ENCODE data around the gene LILRB2.
"Not testable (repeated sequence)": the region's sequence is repeated elsewhere in the genome, so short reads cannot be mapped to it uniquely, and the experiment has no call there.

Gene LILRB2

DNA sequence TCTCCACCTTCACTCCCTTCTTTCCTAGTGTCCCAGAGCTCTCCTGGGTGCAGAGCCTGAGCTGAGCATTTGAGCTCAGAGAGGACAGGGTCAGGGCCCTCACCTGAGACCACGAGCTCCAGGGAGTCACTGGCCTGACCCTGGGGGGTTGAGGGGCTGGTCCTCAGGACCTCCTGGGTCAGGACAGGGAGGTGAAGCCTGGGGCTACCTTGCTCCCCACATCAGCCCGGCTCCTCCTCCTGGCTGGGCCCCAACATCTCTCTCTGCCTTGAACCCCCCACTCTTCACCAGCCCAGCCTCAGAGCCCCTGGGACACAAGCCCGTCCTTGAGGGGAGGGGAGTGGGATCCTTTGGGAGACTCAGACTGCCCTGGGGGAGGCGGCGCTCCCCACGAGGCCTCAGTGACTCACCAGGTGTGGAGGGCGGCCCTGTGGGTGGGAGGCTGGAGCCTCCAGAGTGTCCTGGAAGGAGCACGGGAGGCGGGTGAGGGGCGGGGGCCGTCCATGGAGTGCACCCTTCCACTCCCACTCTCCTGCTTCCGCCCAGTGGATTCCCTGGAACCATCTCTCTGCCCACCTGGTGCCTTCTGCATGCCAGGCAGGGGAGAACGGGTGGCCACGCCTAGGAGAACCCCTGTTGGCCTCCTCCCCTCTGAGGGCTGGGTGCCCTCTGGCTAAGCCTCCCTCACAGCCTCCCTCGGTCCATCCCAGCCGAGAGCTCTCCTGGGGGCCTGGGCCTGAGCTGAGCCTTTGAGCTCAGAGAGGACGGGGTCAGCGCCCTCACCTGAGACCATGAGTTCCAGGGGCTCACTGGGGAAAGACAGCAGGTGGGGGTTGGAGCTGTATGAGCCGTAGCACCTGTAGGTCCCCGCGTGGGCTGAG is 41.2 kb downstream of the LILRB2 start:
- DNase-seq: not testable (repeated sequence)

DNA sequence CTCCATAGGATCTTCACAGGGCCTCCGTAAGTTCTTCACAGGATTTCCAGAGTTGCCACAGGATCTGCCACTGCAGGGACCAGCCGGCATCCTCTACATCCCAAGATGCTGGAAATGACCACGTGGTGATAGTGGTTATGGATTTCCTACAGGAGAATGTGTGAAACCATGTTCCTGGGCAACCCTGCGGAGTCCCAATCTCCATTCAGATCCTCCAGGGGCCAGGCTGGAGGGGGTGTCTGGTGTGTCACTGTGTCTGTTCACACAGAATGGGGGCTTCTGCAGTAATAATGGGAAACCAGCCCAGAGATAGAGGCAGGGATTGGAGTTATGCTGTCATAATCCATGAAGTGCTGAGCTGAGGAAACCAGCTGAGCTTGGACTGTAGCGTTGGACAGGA is 47.0 kb downstream of the LILRB2 start:
- no peak for DNase-seq

DNA sequence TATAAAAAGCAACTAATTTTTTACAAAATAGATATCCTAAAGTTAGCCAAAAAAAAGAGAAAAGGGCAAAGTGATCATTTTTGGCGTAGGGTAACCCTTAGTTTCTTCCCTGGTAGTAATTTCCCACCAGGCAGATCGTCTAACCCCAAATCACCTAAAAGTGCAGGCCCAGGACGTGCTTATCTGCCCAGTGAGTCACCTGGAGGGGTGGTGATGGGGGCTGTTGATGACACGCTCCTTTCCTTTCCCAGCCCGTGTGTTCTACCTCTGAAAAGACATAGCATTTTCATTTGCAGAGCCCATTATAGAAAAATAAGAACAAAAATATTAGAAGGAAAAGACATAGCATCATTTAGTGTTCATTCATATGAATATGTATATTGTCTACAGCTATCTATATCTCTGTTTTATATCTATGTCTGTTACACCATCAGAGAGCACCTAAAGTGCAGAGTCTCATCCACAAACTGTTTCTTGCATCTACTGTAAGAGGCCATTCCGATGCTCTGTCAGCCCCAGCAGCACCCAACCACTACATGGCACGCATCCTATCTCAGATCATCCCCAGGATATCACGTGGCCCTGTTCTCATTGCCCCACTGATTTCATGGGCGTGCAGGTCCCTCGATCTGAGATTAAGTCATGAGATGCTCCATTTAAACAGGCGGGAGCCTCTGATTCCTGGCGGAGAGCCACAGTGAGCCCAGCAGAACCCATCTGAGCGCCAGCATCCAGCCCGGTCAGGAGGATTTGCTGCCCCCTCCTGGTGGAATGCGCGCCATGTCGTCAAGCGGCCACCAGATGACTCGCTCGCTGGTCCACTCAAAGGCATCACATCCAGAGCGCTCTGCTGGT is 49.6 kb downstream of the LILRB2 start:
- DNase-seq: peak; percentile 43

DNA sequence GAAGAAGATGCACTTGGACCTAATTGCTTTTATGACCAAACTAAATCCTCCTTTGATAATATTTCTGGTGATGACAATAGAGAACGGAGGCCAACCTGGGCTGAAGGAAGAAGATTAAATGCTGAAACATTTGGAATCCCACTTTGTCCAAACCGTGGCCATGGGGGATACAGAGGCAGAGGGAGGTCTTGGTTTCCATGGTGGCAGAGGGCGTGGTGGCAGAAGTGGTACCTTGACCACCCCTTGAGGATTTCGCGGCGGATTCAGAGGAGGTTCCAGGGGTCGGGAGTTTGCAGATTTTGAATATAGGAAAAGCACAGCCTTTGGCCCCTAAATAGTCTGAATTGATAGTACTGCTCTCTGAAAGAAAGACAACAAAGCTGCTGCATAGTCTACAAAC is 50.9 kb downstream of the LILRB2 start:
- no peak for DNase-seq

DNA sequence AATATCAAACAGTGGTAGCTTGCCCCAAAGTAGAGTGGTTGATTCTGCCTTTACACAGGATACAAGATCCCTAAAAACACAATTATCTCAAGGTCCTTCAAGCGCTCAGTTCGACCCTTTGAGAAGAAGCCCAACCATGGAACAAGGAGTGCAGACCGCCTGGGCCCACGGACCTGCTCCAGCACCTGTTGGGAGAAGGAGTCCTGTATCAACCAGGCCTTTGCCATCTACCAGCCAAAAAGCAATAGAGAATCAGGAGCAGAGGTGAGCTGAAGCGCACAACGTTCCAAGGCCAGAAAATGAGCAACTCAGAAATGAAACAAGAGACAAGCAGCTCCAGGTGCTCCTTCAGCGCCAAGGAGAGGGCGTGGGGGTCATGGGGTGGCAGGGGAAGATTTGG is 51.8 kb downstream of the LILRB2 start:
- DNase-seq: no peak

DNA sequence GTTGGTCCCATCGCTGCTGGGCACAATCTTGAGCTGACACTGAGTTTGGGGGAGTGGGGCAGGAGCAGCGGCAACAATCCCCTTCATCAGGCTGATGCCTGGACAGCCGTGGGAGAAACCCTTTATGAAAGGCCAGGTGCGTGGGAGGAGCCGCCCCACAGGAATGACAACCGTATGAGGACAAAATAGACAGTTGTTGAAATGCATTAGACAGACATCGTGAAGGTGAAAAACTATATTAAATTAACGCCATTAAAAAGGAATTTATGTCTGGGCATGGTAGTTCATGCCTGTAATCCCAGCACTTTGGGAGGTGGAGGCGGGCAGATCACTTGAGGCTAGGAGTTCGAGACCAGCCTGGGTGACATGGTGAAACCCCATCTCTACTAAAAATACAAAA is 56.3 kb downstream of the LILRB2 start:
- not testable (repeated sequence) for DNase-seq

DNA sequence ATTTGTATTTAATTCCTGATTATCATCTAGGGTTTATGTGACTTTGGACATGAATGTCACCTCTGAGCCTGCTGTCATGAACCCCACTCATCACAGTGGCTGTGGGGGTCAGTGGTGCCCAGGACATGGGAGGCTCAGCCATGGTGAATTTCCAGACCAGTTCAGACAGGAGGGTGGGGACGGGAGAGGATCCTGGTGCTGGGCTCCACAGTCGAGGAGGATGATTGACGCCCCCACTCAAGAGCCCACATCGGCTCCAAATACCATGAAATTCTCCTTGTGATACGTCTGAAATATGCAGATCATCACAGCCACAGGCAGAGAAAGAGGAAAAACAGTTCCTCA is 57.0 kb downstream of the LILRB2 start:
- not testable (repeated sequence) for DNase-seq
